ENCODE results near the gene ATP6V1B1. TPM values are rescaled to one million over a fixed set of nuclear protein-coding genes. Genes with fewer than 3 reads are reported as not detected.
A peak's percentile ranks its signal among the peaks of the same experiment; 100 is the strongest.

ATP6V1B1 gene
- polyA plus RNA-seq, 4 donors: 58.2 to 95.4 (median 83.4) TPM

DNA sequence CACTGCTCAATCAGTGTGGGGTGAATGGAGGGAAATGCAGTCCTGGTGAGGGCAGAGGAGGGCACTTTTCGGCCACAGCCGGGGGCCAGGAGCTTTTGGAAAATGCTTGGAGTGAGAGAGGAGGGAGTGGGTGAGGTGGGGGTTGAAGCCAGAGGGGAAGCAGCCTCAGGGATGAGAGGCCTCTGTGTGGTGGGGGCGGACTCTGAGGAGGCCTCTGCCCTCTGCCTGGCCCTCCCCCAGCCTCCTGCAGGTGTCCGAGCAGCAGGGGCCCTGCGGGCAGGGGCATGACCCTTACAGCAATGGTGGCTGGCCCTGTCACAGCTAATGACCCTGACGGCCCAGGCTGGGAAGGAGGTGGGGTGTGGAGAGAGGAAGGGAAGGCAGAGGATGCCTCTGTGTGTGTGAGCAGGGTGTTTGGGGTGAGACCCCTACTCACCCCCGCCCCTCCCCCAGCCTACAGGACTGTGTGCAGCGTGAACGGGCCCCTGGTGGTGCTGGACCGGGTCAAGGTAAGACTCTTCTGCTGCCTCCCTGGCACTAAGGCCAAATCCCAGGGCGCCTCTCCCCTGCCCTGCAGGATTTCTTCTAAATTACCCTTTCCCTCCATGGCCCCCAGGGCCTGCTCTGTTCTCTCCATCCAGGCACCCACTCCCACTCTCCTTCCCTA is 7.6 kb downstream of the ATP6V1B1 start:
- DNase-seq (ENCODE audit: low read depth in 4 of 4, low spot score in 3 of 4): no peak

DNA sequence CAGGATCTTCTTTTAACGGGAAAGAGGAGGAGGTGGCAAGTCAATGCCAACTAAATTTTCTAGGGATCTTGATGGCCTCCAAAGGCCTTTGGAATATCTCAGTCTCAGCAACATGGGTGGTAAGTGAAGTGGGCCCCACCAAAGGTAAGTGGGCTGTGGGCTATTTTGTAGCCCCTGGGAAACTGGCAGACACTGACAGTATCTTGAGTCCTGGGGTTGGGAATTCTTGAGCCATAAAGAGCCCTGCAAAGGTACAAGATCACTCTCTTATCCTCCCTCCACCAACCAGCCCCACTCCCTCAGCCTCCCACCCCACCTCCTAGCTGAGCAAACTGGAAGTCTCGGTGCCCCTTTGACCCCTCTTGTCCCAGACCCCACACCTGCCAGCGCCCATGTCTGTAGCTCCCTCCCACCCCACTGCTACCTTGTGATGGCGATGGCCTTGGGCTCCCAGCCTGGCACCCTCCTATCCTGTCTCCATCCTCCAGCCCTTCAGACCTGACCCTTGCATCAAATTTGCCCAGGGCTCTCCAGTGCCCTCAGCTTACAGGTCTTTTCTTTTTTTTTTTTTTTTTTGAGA is 8.5 kb downstream of the ATP6V1B1 start:
- no peak for DNase-seq (ENCODE audit: low read depth in 4 of 4, low spot score in 3 of 4)

DNA sequence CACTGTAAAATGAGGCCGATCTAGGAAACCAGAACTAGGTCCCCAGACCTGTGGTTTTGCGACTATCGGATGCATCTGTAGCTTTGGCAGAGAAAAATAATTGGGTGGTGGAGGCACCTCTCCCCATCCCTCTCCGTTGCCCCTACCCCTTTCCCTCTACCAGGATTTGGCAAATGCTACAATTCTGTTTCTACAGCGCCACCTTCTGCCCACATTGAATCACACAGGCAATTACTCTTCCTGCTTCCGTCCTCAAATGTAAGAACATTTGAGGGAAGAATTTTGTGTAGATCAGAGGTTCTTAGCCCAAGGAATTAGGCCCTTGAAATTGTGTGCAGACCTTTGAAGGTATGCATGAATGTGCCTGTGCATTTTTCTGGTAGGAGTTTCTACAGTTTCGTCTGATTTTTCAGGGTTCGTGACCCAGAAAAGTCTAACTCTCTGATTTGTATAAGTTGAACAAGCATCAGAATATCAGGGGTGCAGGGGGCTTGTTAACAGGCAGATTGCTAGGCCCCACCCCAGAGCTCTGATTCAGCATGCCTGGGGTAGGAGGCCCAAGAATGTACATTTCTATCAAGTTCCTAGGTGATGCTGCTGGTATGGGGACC is 11.2 kb downstream of the ATP6V1B1 start:
- peak in 3 of 4 donors; percentile 50 to 65 (median 56) for DNase-seq (ENCODE audit: low read depth in 4 of 4, low spot score in 3 of 4)

DNA sequence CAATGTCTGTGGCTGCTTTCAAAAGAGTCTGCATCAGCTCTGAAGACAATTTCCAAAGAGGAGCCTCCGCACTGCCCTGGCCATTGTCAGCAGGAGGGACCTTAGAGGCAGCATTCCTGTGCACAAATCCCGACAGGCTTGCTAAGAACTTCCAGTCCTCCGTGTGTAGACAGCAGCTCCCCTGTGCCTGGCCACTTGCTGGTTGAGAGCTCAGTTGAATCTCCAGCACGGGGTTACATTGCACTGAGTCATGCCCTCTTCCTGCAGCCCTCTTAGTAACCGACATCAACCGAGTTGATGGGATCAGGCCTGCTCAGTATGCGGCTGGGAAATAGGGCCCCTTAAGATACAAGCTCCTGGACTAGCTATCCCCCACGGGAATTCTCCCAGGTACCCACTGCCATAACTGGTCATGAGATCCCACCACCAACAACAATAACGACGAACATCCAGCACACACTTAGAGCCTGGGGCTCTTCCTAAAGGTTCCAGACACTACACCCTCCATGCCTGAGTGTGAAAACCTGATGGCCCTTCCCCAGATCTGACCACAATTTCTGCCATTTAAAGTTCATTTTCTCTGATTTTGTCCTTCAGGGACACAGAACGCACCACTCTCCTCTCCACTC is 12.0 kb downstream of the ATP6V1B1 start:
- DNase-seq (ENCODE audit: low read depth in 4 of 4, low spot score in 3 of 4): no peak

DNA sequence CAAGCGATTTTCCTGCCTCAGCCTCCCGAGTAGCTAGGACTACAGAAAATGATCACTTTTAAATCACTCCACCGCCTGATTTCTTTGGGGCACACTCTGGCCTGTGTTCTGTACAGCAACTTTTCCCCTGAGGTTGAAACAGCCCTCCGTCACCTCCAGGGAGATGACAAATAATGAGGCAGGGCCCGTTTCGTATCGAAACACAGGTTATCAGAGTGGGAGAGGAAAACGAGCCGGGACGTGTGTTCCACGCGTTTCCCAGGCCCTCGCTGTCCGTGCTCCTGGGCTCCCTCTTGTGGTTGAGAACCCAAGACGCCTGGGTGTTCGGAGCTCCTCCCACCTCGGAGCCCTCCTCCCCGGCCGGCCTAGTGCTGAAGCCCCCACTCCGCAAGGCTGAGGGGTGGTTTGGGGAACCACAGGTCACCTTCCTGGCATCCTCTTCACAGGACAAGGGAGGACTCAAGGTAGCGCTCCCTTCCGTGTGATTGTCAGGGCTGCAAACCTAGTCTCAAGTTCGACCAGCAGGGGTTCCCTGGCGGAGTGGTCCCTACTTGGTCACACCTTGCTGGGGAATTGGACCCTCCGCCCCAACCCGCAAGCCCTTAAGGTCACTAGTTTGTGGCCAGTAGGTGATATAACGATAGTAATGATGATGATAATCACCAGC is 12.8 kb downstream of the ATP6V1B1 start:
- peak; percentile 52 to 73 (median 62) for DNase-seq (ENCODE audit: low read depth in 4 of 4, low spot score in 3 of 4)

DNA sequence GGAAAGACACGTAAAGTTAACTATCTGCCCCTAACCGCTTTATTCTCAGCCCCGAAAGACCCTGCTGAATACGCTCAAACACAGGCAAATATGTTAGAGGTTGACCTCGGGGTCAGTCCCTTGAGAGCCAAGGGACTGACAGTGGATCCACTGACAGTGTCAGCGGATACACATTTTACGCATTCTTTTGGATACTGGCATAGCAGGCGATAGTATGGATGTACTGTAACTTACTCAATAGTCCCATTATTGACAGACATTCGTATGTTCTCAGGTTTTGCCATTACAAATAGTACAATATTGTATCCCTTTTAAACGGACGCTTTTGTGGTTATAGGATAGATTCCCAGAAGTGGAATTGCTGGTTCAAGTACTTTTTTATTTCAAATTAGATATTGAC is 13.4 kb downstream of the ATP6V1B1 start:
- DNase-seq (ENCODE audit: low read depth in 4 of 4, low spot score in 3 of 4): no peak

DNA sequence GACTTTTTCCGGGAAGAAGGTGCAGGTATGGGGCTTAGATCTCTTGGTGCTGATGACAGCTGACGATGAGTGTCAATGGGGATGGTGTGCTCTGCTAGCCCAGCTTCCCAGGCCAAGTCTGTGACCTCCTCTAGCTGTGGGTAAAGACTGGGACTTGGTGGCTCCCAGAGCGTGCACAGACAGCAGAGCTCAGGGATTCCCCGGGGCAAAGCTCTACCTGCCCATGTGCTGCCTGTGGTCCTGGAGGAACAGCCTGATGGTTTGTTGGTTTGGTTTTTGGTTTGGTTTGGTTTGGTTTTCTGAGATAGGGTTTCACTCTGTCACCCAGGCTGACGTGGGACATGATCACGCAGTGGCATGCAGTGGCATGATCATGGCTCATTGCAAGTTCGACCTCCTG is 19.2 kb downstream of the ATP6V1B1 start:
- no peak for DNase-seq (ENCODE audit: low read depth in 4 of 4, low spot score in 3 of 4)

DNA sequence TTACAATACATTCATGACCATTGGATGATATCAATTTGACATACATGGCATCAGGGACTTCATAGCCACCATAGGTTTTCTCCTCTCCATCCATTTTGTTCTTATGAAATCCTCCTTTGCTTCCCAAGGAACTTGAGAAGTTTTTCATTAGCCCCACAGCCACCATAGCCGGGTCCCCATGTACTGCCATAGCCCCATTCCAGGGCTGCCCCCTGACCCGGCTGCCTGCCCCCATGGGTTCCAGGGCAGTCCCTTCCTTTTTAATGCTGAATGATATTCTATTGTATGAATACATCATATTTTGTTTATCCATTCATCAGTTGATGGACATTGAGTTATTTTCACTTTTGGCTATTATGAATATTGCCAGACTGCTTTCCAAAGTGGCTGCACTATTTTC is 20.4 kb downstream of the ATP6V1B1 start:
- no peak for DNase-seq (ENCODE audit: low read depth in 4 of 4, low spot score in 3 of 4)

DNA sequence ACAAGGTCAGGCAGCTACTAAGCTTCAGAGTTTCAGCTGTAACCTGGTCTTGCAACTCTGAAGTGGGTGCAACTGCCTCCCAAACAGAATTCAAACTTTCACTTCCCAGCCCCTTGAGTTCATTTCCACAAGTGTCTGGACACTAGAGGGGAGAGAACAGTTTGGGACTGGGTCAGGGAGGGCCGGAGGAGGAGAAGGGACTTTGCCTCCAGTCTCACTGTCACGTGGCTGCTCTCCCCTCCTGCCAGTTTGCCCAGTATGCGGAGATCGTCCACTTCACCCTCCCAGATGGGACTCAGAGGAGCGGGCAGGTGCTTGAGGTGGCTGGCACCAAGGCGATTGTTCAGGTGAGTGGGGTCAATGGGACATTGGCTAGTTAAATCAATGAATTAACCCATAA is 22.1 kb downstream of the ATP6V1B1 start:
- no peak for DNase-seq (ENCODE audit: low read depth in 4 of 4, low spot score in 3 of 4)

DNA sequence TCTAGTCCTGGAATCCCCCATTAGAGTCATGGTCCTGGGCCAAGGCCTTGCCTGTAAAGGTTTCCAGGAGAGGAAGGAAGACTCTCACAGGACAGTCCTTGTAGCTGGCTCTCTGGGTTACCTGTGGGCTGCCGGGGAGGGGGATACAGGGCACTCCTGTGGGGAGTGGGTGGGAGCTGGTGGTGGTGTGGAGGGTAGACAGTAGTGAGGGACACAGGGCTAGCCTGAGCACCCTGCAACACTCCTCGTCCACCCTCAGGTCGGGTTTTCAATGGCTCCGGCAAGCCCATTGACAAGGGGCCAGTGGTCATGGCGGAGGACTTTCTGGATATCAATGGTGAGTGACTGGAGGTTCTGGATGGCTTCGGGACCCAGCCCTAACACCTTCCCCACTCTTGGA is 23.1 kb downstream of the ATP6V1B1 start:
- no peak for DNase-seq (ENCODE audit: low read depth in 4 of 4, low spot score in 3 of 4)

DNA sequence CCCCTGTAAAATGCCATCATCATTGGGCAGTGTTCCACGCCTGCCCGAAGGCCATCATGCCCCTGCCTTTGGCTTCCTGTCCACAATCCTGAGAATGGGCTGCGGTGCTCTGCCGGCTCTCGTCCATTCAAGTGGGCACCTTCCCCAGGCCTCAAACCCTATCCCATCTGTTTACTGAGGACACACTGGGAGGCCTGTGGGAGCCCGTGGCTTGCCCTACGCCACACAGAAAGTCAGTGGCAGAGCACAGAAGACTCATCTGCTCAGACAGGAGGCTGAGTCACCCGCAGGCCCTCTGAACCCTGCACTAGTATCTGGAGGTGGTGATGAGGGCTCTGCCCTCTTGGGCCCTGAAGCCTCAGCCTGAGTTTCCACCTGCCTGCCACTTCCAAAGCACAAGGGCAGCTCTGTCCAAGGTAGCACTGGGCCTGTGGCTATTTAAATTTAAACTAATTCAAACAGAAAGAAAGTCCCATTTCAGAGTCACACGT is 23.6 kb downstream of the ATP6V1B1 start:
- no peak for DNase-seq (ENCODE audit: low read depth in 4 of 4, low spot score in 3 of 4)

DNA sequence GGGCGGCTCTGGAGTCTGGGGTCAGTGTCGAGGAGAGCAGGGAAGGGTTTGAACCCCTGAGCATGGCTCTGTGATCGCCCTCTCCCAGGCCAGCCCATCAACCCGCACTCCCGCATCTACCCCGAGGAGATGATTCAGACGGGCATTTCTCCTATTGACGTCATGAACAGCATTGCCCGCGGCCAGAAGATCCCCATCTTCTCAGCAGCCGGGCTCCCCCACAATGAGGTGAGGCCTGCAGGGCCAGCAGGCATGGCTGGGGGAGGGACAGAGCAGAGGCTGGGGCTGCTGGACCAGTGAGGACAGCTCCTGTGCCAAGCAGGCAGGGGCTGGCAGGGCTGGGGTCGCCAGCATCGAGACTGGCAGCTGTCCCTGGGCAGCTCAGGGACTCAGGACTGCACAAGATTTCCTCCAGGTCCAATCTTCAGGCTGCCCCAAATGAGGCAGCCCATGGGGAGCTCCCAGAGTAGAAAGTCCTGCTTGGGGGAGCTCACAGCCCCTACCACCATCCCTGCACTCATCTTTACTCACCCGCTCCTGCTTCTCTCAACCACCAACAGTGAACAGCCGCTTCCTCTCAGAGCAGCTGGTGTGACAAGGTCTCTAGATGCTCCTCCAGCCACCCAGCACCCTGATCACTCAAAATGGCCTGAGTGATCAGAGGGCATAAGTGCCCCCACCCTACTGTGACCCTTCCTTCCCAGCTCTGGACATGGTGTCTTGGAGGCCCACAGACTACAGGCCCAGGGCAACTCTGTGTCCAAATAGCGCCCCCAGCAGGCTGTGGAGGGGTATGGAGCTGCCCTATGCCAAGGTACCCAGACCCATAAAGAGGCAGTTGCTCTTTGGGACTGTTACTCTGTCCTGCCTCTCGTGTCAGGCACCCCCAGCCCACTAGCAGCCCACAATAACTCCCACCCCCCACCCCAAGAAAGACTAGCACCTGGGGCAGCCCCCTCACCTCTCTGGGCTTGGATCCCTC is 24.4 kb downstream of the ATP6V1B1 start:
- no peak for DNase-seq (ENCODE audit: low read depth in 4 of 4, low spot score in 3 of 4)

DNA sequence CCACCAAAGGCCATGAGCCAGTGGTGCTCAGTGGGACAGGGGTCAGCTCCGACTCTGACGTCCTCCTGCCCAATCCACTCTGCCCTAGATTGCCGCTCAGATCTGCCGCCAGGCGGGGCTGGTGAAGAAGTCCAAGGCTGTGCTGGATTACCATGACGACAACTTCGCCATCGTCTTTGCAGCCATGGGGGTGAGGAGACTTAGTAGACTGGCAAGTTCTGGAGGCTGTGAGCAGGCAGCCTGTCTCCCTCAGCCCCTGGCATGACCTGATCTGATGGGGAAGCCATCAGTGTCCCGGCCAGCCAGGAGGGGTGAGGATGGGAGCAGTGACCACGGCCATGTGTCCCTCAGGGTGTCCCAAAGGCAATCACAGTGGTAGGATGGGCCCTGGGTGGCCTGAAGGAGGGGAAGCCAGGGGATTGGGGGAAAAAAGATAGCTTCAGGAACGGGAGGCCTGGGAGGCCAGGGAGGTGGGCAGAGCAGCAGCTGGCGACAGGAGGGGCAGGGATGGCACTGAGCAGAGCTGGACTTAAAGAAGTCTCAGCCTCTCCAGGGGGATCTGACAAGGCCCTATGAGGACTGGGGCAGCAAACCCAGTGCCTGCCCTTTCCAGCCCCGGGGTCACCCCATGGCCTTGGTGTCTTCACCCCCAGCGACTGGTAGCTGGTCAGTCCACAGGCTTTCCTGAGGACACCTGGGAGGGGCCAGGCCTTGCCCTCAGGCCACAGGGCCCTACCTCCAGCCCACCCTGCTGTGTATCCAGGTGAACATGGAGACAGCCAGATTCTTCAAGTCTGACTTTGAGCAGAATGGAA is 25.3 kb downstream of the ATP6V1B1 start:
- DNase-seq (ENCODE audit: low read depth in 4 of 4, low spot score in 3 of 4): no peak

DNA sequence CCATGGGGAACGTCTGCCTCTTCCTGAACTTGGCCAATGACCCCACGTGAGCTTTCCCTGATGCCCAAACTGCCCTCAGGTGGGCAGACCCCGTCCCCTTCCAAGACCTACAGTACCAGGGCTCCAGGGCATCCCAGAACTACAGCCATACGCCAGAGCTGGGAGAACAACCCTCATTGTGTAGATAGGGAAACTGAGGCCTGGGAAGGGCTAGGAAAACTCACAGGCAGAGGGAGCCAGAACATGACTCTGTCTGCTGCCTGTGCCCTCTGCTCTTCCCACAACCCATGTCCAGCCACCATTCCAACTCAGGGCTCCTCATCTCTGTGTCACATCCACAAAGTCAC is 25.9 kb downstream of the ATP6V1B1 start:
- DNase-seq (ENCODE audit: low read depth in 4 of 4, low spot score in 3 of 4): no peak

DNA sequence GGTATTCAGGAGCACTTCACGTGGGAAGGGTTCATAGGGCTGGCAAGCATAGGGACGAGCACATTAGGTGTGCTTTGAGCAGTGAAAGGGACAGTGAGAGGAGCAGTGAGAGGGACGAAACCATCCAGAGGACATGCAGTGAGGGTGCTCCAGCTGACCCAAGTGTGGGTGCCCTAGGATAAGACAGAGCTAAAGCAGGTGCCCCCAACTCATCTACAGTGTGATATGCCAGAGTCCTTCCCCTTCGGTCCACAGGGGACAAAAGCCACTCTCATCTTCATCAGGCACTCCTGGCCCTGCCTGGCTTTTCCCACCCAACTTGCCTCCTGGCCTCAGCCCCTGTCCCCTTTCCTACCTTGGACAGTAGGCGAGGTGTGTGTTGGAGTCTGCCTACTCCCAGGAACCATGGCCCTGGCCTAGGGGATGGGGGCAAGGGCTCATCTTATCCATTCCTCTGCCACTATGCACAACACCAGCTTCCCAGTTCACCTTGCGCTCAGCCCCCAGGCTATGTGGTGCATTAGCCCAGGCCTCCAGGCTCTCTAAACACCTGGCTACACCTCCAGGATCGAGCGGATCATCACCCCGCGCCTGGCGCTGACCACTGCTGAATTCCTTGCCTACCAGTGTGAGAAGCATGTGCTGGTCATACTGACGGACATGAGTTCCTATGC is 26.6 kb downstream of the ATP6V1B1 start:
- DNase-seq (ENCODE audit: low read depth in 4 of 4, low spot score in 3 of 4): no peak

DNA sequence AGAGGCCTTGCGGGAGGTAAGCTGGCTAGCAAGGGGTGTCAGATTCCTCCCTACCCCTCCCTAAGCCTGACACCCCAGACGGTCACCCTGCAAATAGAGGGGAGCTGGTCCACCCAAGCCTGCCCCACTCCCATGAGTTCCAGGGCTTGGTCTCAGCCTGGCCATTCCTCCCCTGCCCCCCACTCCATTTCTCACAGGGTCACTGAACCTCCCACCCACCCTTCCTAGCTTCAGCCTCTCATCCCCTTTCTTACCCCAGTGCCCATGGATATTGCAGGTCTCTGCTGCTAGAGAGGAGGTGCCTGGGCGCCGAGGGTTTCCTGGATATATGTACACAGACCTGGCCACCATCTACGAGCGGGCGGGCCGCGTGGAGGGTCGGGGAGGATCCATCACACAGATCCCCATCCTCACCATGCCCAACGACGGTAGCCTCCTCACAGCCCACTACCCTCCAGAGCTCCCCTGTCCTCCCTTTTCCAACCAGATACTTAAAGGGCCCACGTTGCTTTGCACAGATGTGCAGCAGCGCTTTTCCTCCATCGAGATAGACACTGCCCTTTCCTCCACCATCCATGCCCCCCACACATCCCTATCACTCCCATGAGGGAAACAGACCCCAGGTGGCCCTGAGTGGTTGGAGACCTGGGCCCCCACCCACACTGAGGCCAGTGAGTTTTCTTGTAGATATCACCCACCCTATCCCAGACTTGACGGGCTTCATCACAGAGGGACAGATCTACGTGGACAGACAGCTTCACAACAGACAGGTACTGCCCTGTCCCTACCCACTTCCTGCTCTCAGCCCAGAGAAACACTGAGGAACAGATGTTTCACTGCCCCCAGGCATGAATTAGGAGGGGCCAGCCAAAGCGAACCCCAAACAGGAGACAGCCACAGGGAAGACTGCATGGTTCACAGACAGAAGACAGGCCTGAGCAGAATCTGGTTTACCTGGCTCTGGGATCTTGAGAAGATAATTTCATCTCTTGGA is 27.5 kb downstream of the ATP6V1B1 start:
- no peak for DNase-seq (ENCODE audit: low read depth in 4 of 4, low spot score in 3 of 4)

DNA sequence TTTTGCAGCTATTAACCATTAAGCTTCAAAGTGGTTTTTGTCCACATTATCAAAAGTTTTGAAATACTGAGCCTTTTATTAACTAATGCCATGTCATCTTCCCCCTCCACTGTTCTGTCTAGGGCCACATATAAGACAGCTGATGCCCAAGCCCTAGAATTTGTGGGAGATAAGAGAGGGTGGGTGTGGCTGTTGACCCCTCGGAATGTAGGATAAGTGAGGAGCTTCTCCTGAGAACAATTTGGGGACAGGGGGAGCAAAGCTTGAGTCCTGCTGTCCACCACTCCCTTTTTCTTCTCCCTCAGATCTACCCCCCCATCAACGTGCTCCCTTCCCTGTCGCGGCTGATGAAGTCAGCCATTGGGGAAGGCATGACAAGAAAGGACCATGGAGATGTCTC is 28.4 kb downstream of the ATP6V1B1 start:
- no peak for DNase-seq (ENCODE audit: low read depth in 4 of 4, low spot score in 3 of 4)
